ENCODE results near the gene COL4A2. TPM values are rescaled to one million over a fixed set of nuclear protein-coding genes. Genes with fewer than 3 reads are reported as not detected.

Gene COL4A2
- total and polyA plus RNA-seq, 9 donors: 59.5 to 171 (median 136) TPM

DNA sequence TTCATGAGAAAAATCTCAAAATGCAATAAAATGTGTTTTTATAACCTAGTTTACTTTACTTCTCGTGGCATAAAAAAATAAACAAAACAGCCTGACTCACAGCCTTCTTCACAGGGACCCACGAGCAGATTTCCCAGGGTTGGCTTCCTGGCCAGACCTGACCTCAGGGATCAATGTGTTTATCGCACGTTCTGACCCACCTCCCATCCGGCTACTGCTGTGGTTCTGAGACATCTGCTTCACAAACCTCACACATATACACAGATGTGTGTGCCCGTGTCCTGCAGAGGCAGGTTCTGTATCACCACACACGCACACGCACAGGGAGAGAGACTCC, 118.3 kb downstream of the COL4A2 start:
- Histone ChIP-seq H3K4me1 (ENCODE audit: insufficient read depth) (no peaks in the 10 kb centered on the region), H3K27me3 (no peaks in the 10 kb centered on the region), H3K27ac (no peak overlapping the region), H3K9me3 (no peaks in the 10 kb centered on the region), H3K4me3 (no peak overlapping the region), H3K36me3 (no peaks in the 10 kb centered on the region)
- TF ChIP-seq EP300 (IDR thresholded peaks at IDR 0.05): no peak
- TF ChIP-seq POLR2A (IDR thresholded peaks at IDR 0.05): no peak
- TF ChIP-seq, protein P1, sequence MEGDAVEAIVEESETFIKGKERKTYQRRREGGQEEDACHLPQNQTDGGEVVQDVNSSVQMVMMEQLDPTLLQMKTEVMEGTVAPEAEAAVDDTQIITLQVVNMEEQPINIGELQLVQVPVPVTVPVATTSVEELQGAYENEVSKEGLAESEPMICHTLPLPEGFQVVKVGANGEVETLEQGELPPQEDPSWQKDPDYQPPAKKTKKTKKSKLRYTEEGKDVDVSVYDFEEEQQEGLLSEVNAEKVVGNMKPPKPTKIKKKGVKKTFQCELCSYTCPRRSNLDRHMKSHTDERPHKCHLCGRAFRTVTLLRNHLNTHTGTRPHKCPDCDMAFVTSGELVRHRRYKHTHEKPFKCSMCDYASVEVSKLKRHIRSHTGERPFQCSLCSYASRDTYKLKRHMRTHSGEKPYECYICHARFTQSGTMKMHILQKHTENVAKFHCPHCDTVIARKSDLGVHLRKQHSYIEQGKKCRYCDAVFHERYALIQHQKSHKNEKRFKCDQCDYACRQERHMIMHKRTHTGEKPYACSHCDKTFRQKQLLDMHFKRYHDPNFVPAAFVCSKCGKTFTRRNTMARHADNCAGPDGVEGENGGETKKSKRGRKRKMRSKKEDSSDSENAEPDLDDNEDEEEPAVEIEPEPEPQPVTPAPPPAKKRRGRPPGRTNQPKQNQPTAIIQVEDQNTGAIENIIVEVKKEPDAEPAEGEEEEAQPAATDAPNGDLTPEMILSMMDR (IDR thresholded peaks at IDR 0.05): no peak
- intact Hi-C loops (cut with DNase I): no loop called here
- WGBS, 3 donors: 71 to 81% (median 80%) methylated on average over 8 of the region's 8 CpGs
- no peak for DNase-seq

DNA sequence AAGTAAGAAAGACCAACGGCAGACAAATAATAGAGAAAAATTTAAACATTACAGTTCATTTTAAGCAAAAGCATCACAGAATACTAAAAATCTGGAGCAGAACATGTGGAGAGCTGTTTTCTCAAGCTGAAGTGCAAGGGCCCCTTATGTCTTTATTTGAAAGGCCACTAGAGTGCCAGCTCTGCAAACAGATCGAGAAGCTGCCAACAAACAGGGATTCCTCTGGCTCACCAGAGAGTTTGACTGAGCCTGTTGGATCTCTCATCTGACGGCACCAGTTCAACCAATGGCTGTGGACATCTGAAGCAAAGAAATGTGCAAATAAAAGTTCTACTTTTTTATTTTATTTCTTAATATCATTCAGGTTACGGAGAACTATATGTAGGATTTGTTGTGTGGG, 119.7 kb downstream of the COL4A2 start:
- 83 to 88% (median 88%) methylated on average over 4 of the region's 4 CpGs for WGBS, 3 donors
- no peak overlapping the region for H3K27ac ChIP-seq
- H3K9me3 ChIP-seq: no peaks in the 10 kb centered on the region
- no peak for DNase-seq
- intact Hi-C loops (cut with DNase I): no loop called here
- H3K27me3 ChIP-seq: no peaks in the 10 kb centered on the region
- TF ChIP-seq, protein P1 (IDR thresholded peaks at IDR 0.05): no peak
- TF ChIP-seq EP300 (IDR thresholded peaks at IDR 0.05): no peak
- no peak overlapping the region for H3K4me3 ChIP-seq
- H3K4me1 ChIP-seq (ENCODE audit: insufficient read depth): no peaks in the 10 kb centered on the region
- H3K36me3 ChIP-seq: no peaks in the 10 kb centered on the region

DNA sequence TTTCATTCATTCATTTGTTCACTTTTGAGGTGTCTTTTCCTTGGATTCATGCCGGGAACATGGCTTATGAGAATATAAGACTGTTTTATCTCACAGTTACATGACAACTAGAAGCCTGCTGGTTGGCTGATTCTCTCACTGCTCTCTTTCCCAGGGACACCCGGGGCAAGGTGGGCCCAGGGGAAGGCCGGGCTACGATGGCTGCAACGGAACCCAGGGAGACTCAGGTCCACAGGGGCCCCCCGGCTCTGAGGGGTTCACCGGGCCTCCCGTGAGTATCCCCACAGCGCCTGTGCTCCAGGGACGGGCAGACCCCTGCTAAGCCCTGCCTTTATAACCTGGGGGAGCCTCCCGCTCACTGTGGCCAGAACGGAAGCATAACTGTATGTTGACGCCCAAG, 121.2 kb downstream of the COL4A2 start:
- no peaks in the 10 kb centered on the region for H3K9me3 ChIP-seq
- no peaks in the 10 kb centered on the region for H3K27me3 ChIP-seq
- intact Hi-C loops (cut with DNase I): no loop called here
- no peaks in the 10 kb centered on the region for H3K36me3 ChIP-seq
- no peak for DNase-seq
- WGBS, 3 donors: 92% methylated on average over 13 of the region's 13 CpGs
- TF ChIP-seq, protein P1 (IDR thresholded peaks at IDR 0.05): no peak
- TF ChIP-seq EP300 (IDR thresholded peaks at IDR 0.05): no peak
- no peak for TF ChIP-seq POLR2A (IDR thresholded peaks at IDR 0.05)
- H3K27ac ChIP-seq: no peak overlapping the region
- no peaks in the 10 kb centered on the region for H3K4me1 ChIP-seq (ENCODE audit: insufficient read depth)
- H3K4me3 ChIP-seq: no peak overlapping the region

DNA sequence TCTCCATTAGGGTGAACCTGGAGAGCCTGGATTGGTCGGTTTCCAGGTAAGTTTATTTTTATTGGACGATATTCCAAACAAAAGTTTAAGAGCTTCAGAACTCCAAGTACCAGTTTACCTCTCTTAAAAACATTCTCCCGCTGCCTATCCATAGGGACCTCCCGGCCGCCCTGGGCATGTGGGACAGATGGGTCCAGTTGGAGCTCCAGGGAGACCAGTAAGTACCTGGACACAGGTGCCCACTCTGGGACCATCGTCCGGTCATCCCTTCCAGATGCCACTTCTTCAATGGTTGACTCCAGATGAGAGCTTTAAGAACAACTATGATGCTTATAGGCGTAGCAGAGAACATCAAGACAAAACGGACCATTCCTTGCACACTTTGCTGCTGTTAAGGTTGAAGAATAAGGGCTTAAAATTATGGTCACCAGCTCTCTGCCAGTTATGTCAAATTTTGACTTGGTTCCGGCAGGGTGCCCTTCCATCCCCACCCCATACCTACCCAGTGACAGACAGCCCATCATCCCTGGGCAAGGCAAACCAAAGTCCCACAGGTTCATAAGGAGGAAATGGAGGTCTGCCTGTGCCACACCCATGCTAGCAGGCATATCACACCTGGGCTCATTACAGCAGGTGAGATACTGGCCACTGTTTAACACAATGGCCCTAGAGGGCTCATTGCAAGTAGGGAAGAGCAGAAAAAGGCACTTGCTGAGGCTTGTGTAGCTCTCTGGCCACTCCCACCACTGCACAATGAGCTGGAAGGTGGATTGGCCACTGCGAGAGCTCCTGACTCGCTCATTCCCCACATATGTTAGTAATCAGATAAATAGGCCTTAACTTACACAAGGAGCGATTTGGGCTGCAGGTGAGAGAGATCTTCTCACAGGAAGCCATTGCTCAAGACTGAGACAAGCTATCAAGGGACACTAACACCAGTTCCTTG, 123.6 kb downstream of the COL4A2 start:
- H3K27me3 ChIP-seq: no peaks in the 10 kb centered on the region
- no peaks in the 10 kb centered on the region for H3K36me3 ChIP-seq
- TF ChIP-seq POLR2A (IDR thresholded peaks at IDR 0.05) (no peak), EP300 (IDR thresholded peaks at IDR 0.05) (no peak)
- TF ChIP-seq, protein P1 (IDR thresholded peaks at IDR 0.05): no peak
- H3K27ac ChIP-seq: no peak overlapping the region
- 96 to 98% (median 98%) methylated on average over 13 of the region's 13 CpGs for WGBS, 3 donors
- H3K4me3 ChIP-seq: no peak overlapping the region
- H3K9me3 ChIP-seq: no peaks in the 10 kb centered on the region
- DNase-seq: no peak
- intact Hi-C loops (cut with DNase I): no loop called here
- H3K4me1 ChIP-seq (ENCODE audit: insufficient read depth): no peaks in the 10 kb centered on the region

Data from ovary (tissue), 9 donors.